GM18499 (cell line): Measurements from ENCODE around the gene MOCS3.

Source experiments
- ATAC-seq: cut with Tn5 transposase; IDR thresholded peaks from one replicate; pipeline ENCODE4 v1.9.1; 2021; ENCODE audit warnings: moderate number of reproducible peaks; ENCODE audit not compliant: insufficient read depth, unreplicated experiment

Gene MOCS3

GRCh38 chr20:50980071-50980681 lies 21.6 kb downstream of the MOCS3 start:
- no peak for ATAC-seq

DNA sequence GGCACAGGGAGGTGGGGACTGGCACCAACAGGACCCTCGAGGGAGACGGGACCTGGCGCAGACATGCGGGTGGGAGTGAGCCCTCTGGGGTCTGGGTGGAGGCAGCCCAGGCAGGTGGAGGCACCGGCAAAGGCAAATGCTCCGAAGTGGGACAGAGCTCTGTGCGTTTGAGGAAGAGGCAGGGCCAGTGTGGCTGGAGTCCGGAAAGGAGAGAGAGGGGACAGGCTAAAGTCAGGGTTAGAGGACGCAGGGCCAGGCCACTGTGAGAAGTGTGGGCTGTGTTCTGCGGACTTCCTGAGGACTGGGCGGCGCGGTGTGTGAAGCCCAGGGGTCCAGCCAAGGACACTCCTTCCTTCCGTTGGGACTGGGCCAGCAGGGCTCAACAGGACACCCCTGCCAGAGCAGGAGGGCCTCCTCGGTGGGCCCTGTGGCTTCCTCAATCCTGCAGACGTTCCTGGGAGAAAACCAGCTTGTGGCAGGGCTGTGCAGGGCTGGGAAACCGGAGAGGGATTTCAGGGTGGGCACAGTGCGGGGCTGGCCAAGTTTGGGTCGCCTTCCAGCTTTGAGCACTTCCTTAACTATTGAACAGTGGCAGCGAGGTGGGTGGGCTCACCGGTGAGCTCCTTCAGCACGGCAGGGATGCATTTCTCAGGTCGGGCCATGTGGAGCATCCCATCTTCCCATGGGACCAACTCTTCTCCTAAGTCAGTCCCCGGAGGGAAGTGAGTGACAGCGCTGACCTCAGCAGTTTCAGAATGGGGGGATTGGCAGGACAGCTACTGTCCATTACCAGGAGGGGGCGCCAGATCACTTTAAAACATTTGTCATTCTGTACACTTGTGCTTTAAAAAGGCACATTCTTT lies 22.5 kb downstream of the MOCS3 start:
- no peak for ATAC-seq

GRCh38 chr20:50981714-50982048 lies 23.1 kb downstream of the MOCS3 start:
- no peak for ATAC-seq

GRCh38 chr20:50982363-50982762 lies 23.7 kb downstream of the MOCS3 start:
- no peak for ATAC-seq

GRCh38 chr20:50983321-50983720 lies 24.7 kb downstream of the MOCS3 start:
- no peak for ATAC-seq

DNA sequence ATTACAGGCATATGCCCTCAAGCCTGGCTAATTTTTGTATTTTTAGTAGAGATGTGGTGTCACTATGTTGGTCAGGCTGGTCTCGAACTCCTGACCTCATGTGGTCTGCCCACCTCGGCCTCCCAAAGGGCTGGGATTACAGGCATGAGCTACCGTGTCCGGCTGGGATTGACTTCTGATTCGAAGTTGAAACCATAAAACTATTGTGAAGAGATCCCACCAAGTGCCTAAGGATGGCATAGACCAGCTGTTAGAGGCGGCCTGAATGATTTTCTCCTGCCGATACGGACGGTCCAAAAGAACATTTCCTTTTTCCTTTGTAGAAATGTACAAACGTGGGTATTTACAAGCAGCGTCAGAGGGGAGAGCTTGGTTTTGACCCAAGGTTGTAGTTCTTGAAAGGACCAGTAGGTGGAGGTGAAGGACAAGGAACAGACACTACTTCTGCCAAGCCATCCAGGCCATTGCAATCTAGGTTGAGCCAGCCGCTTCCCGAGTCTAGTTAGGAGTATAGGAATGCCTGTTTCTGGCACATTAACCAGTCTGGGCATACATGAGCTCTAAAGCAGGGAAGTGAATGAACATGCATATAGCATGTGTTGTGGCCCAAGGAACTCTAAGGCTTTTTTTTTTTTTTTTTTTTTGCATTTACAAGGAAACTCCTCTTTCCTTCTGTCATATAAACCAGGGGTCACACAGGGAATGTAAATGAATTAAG lies 29.0 kb downstream of the MOCS3 start:
- no peak for ATAC-seq

GRCh38 chr20:50991076-50991475 lies 32.5 kb downstream of the MOCS3 start:
- ATAC-seq: no peak

- ATAC-seq: no peak
These were observed 33.7 kb downstream of the MOCS3 start for GRCh38 chr20:50992336-50992732.

DNA sequence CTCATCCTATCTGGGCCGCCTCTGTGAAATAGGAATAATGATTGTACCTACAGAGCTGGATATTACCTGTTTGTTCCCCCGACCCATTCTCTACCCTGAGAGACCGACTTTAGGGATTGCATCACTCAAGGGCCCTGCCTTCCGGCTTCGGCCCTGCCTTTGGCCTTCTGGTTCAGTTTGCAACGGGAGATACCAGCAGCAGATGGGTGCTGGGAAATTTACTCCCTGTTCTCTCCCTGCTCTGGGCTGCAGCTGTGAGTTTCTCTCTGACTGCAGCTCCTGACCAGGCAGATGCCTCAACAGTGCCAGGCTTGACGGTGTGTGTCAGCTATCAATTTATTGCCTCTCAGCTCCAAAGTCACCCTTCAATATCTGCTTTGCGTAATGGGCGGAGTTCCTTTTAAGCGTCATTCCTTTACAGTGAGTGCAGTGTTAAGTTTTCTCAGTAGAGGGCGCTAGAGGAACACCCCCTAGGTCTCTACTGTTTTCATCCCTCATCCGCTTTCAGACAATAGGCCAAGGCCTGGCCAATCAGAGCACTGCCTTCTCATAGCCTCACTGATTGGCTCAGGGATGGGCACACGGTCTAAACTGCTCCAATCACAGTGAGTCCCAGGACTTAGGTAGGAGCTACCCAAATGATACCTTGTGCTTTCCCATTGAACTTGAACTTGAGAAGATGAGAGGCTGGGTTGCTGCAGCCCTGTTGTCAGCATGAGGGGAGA lies 34.3 kb downstream of the MOCS3 start:
- ATAC-seq: no peak

- ATAC-seq: no peak
These were observed 35.3 kb downstream of the MOCS3 start for GRCh38 chr20:50993876-50994275.

GRCh38 chr20:50995506-50995905 lies 36.9 kb downstream of the MOCS3 start:
- no peak for ATAC-seq

GRCh38 chr20:50996901-50997865 lies 38.6 kb downstream of the MOCS3 start:
- ATAC-seq: no peak

GRCh38 chr20:50999355-50999754 lies 40.7 kb downstream of the MOCS3 start:
- ATAC-seq: no peak

DNA sequence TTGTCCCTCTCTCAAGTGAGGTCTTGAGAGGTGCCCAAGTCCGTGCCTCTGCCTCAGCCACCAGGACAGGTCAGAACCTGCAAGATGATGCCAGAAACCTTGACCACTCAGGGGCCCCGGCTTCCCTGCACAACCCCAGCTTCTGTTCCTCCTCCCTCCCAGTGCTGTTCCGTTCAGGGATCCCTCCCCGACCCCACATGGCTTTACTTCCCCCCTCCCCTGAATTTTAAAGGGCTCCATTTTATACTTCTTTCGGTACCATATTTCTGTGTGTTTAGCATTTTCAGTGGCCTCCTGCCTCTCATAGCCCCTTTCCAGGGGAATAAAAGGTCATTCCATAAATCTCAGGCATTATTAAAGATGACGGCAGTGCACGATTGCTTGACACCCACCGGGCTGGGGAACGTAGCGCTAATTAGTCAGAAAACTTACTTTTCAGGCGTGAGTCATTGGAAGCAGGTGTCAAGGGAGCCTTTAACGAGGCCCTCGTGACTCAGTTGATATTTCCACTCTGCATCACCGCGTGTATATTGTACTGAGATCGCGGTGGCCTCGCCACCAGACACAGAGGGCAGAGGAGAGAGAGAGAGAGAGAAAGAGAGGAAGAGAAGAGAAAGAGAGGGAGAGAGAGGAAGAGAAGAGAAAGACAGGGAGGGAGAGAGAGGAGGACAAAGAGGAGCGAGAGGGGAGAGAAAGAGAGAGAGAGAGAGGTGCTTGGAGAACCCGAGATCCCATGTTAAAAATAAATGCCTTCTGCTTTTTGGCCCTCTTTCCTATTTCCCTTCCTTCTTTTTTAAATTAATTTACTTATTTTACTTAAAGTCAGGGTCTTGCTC lies 43.0 kb downstream of the MOCS3 start:
- no peak for ATAC-seq

- ATAC-seq: no peak
These were observed 44.0 kb downstream of the MOCS3 start for GRCh38 chr20:51002633-51003032.

- ATAC-seq: no peak
These were observed 45.1 kb downstream of the MOCS3 start for GRCh38 chr20:51003753-51004152.

- ATAC-seq: no peak
These were observed 45.7 kb downstream of the MOCS3 start for GRCh38 chr20:51004305-51004727.

DNA sequence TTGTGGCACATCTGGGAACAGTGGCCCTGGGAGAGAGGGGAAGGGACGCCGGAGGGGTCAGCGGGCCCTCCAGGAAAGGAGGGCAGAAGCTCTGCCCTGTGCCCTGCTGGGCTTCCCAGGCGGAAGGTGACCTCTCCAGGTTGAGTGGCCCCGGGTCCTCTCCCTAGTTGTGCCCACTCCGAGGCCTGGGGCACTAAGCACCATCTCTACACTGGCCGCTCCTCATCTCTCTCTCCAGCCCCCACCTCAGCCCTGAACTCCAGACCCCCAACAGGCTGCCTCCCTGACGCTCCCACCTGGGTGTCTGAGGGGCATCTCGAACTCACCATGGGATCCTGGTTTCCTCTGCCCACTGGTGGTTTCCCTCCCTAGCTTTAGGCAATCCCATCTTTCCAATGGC lies 46.2 kb downstream of the MOCS3 start:
- ATAC-seq: no peak

DNA sequence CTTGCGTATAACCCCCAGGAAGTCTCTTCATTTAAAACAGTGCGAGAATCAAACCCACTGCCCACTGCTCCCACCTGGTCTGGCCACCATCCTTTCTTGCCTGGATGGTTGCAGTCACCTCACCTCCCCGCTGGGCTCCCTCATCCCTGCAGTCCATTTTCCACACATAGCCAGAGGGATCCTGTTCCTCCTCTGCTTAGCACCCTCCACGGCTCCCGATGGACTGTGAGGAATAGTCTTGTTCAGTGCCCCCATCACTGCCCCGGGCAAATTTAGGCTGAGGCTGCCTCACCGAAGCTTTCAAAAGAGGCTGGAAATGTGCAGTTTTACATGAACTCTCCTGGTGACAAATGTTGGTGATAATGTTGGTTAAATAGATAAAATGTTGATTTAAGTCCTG lies 46.6 kb downstream of the MOCS3 start:
- no peak for ATAC-seq
